ENCODE results near the gene ADM2.
A peak's percentile ranks its signal among the peaks of the same experiment; 100 is the strongest.
"Not testable (repeated sequence)": the region's sequence is repeated elsewhere in the genome, so short reads cannot be mapped to it uniquely, and the experiment has no call there.

ADM2 gene

DNA sequence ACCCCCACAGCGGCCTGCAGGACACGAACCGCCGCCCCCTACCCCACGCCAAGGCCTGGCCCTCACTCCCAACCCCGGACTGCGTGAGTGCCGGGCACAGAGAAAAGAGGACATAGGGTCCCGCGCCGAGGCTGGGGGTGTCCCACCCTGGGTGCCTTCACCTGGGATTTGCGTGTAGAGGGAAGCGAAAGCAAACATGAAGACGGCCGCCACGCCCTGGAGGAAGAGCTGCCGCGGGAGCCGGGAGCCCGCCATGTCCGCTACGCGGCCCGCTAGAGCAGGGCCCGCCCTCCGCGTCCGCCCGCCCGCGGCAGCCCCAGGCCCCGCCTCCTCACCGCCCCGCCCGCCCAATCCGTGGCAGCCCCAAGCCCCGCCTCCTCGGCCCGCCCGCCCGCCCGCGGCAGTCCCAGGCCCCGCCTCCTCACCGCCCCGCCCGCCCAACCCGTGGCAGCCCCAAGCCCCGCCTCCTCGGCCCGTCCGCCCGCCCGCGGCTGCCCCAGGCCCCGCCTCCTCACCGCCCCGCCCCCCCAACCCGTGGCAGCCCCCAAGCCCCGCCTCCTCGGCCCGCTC is 26.2 kb downstream of the ADM2 start, which contains the start of gene LMF2:
Gene LMF2, minus strand, starts transcription at position 282 of the 570 bp plus-strand sequence. Its CDS starts 27 bp downstream, at position 255.
- DNase-seq (ENCODE audit: insufficient read length, low spot score) (peak; percentile 66), FAIRE-seq (no peak)
- peak; percentile 71 for TF ChIP-seq POLR2A (IDR thresholded peaks at IDR 0.05; ENCODE audit: low read depth, low read length)

GRCh38 chr22:50507991-50508884 is 26.9 kb downstream of the ADM2 start, which contains the start of gene NCAPH2:
NCAPH2 (plus strand) TSS chr22:50508224; CDS start chr22:50508338, 114 bp downstream.
- peak; percentile 66 for TF ChIP-seq POLR2A (IDR thresholded peaks at IDR 0.05; ENCODE audit: low read depth, low read length)
- DNase-seq (ENCODE audit: insufficient read length, low spot score) = peak; percentile 90
- no peak for FAIRE-seq

DNA sequence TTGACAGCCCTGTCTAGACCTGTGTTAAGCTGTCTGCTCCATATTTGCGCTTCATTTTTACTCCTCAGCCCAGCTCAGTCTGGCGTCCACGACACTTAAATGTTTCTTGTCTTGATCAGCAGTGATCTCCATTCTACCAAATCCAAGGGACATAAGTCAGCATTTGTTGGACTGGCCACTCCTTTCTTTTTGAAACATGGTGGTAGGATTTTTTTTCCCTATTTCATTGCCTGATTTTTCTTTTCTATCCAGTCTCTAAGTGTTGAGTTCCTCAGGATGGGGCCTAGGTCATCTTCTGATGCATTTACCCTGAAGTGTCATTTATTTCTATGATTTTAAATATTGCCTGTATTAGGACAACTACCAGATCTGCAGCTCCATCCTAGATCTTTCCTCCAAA is 27.6 kb downstream of the ADM2 start:
- DNase-seq (ENCODE audit: insufficient read length, low spot score) (no peak), FAIRE-seq (no peak)
- TF ChIP-seq POLR2A (IDR thresholded peaks at IDR 0.05; ENCODE audit: low read depth, low read length) = no peak

DNA sequence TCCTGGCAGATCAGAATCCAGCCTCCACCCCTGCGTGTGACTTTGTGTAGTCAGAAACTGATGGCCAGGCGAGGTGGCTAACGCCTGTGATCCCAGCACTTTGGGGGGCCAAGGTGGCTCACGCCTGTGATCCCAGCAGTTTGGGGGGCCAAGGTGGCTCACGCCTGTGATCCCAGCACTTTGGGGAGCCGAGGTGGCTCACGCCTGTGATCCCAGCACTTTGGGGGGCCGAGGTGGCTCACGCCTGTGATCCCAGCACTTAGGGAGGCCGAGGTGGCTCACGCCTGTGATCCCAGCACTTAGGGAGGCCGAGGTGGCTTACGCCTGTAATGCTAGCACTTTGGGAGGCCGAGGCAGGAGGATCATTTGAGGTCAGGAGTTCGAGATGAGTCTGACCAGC is 31.8 kb downstream of the ADM2 start:
- DNase-seq (ENCODE audit: insufficient read length, low spot score) (no peak), FAIRE-seq (no peak)
- no peak for TF ChIP-seq POLR2A (IDR thresholded peaks at IDR 0.05; ENCODE audit: low read depth, low read length)

DNA sequence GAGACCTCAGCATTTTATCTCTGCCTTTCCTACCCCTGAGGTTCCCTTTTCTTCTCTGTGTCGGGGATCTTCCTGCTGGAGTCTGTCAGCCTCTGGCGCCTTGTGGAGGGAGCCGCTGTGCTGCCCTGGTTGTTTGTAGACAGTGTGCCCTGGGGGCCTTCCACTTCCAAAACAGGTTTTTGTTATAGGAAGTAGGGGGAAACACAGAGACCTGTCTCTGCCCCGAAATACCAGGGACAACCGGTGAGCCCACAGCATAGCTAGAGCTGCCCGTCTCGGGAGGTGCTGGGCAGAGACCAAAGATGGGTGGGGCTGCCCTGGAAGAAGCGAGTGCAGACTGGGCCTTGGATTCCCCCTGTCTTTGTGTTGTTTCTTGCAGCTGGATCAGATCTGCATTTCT is 34.7 kb downstream of the ADM2 start:
- FAIRE-seq (no peak), DNase-seq (ENCODE audit: insufficient read length, low spot score) (no peak)
- TF ChIP-seq POLR2A (IDR thresholded peaks at IDR 0.05; ENCODE audit: low read depth, low read length) = no peak

DNA sequence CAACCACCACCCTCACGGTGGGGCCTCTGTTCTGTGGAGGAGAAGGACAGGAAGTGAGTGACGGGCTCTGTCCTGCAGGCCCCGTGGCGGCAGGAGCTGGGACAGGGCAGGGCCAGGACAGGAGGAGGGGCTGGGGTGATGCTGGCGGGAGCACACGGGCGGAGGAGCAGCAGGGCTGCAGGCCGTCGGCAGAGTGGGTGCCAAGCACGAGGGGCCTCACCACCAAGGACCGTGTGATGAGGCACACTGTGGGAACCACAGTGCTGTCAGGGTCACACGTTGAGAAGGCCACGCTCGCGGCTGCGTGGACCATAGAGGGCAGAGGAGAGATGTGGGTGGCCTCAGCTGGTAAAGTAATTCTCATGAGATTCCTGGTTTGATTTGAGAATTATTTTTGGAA is 35.5 kb downstream of the ADM2 start:
- TF ChIP-seq POLR2A (IDR thresholded peaks at IDR 0.05; ENCODE audit: low read depth, low read length) = no peak
- FAIRE-seq (no peak), DNase-seq (ENCODE audit: insufficient read length, low spot score) (no peak)

- DNase-seq (ENCODE audit: insufficient read length, low spot score) (no peak), FAIRE-seq (no peak)
- TF ChIP-seq POLR2A (IDR thresholded peaks at IDR 0.05; ENCODE audit: low read depth, low read length) = no peak
Measured at GRCh38 chr22:50517495-50518260, 36.3 kb downstream of the ADM2 start.

- DNase-seq (ENCODE audit: insufficient read length, low spot score) = no peak
- TF ChIP-seq POLR2A (IDR thresholded peaks at IDR 0.05; ENCODE audit: low read depth, low read length) = no peak
- FAIRE-seq = no peak
Measured at GRCh38 chr22:50518606-50519005, 37.3 kb downstream of the ADM2 start.

- FAIRE-seq = no peak
Measured at GRCh38 chr22:50519151-50519550, 37.8 kb downstream of the ADM2 start.

GRCh38 chr22:50520184-50520583 is 38.8 kb downstream of the ADM2 start:
- not testable (repeated sequence) for DNase-seq (ENCODE audit: insufficient read length, low spot score); FAIRE-seq

More at GRCh38 chr22:50519151-50519550, 37.8 kb downstream of the ADM2 start:
- DNase-seq (ENCODE audit: insufficient read length, low spot score) = no peak
- TF ChIP-seq POLR2A (IDR thresholded peaks at IDR 0.05; ENCODE audit: low read depth, low read length) = no peak

DNA sequence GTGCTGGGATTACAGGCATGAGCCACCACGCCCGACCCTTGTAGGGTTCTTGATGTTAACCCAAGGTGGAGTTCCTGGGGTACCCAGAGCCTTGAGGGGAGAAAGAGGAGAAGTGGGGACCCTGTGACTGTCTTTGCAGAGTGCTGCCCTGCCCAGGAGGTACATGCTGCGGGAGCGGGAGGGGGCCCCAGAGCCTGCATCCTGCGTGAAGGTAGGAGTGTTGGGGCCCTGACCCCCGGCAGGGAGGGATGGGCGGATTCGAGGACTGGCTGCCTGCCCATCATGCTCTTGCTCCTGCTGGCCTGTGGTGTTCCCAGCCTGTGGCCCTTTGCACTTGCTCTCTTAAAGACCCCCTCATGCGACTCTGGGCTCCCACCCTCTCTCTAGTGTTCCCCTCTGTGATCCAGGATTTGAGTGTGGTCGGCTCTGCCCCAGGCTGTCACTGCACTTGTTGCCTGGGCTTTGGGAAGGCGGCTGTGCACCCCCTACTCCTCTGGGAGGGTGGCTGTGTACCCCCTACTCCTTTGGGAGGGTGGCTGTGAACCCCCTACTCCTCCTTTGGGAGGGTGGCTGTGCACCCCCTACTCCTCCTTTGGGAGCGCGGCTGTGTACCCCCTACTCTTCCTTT is 39.6 kb downstream of the ADM2 start:
- no peak for TF ChIP-seq POLR2A (IDR thresholded peaks at IDR 0.05; ENCODE audit: low read depth, low read length)
- DNase-seq (ENCODE audit: insufficient read length, low spot score) (no peak), FAIRE-seq (no peak)

GRCh38 chr22:50521710-50522109 is 40.4 kb downstream of the ADM2 start:
- TF ChIP-seq POLR2A (IDR thresholded peaks at IDR 0.05; ENCODE audit: low read depth, low read length) = no peak
- no peak for DNase-seq (ENCODE audit: insufficient read length, low spot score)
- no peak for FAIRE-seq

DNA sequence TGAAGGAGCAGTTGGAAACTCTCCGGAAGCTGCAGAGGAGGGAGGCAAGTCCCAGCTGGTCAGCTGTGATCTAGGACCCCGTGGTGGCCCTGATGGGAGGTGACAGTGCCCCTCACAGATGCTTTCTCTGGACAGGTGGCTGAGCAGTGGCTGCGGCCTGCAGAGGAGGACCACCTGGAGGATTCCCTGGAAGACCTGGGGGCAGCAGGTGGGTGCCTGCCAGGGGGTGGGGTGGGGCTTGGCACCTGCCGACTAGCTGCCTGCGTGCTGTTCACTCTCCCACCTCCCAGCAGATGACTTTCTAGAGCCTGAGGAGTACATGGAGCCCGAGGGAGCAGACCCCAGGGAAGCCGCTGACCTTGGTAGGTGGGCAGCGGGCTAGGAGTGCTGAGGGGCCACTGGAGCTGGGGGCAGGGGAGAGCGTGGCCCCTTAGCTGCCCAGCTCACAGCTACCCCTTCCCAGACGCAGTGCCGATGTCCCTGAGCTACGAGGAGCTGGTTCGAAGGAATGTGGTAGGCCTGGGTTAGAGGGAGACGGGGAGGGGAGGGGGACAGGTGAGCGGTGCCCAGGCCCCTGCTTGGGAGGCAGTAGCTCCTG is 41.0 kb downstream of the ADM2 start:
- no peak for FAIRE-seq
- no peak for TF ChIP-seq POLR2A (IDR thresholded peaks at IDR 0.05; ENCODE audit: low read depth, low read length)
- DNase-seq (ENCODE audit: insufficient read length, low spot score) = no peak

All from H54 (cell line).